KMS-11 (cell line): ENCODE results near the gene RIC8B.

Experiments used
- H2AFZ ChIP-seq: fragments of 200-600 bp; sonication (generic); 2 replicates; pipeline ENCODE4 v1.6.1; 2016; ENCODE audit warnings: antibody characterized with exemption, mixed run types, low read depth
- H3K27ac ChIP-seq: fragments of 200-600 bp; sonication (generic); 2 replicates; pipeline ENCODE4 v1.6.1; 2016; ENCODE audit warnings: mild to moderate bottlenecking, mixed run types
- H3K27me3 ChIP-seq: fragments of 200-600 bp; sonication (generic); 2 replicates; pipeline ENCODE4 v1.6.1; 2017; ENCODE audit warnings: mild to moderate bottlenecking, low read depth, mixed run types, moderate library complexity; ENCODE audit not compliant: insufficient read depth
- H3K36me3 ChIP-seq: fragments of 200-600 bp; sonication (generic); 2 replicates; pipeline ENCODE4 v1.6.1; 2017; ENCODE audit warnings: mild to moderate bottlenecking, mixed run types; ENCODE audit not compliant: insufficient read depth
- H3K4me1 ChIP-seq: fragments of 200-600 bp; sonication (generic); 2 replicates; pipeline ENCODE4 v1.6.1; 2016; ENCODE audit warnings: mild to moderate bottlenecking, low read depth, mixed run types; ENCODE audit not compliant: poor library complexity, severe bottlenecking
- H3K4me2 ChIP-seq: fragments of 200-600 bp; sonication (generic); 2 replicates; pipeline ENCODE4 v1.7.0; 2016; ENCODE audit warnings: mild to moderate bottlenecking, mixed run types
- H3K4me3 ChIP-seq: fragments of 200-600 bp; sonication (generic); IDR thresholded peaks from 2 replicates; pipeline ENCODE4 v1.6.1; 2017; ENCODE audit warnings: low read depth, low read length, mixed read lengths; ENCODE audit not compliant: insufficient read depth
- H3K79me2 ChIP-seq: fragments of 200-600 bp; sonication (generic); 2 replicates; pipeline ENCODE4 v1.6.1; 2016; ENCODE audit warnings: low read depth, mixed run types; ENCODE audit not compliant: insufficient read depth
- H3K9ac ChIP-seq: fragments of 200-600 bp; sonication (generic); 2 replicates; pipeline ENCODE4 v1.6.1; 2016; ENCODE audit warnings: mild to moderate bottlenecking, mixed run types
- H4K20me1 ChIP-seq: fragments of 200-600 bp; sonication (generic); 2 replicates; pipeline ENCODE4 v1.6.1; 2016; ENCODE audit warnings: mild to moderate bottlenecking, mixed run types; ENCODE audit not compliant: insufficient read depth
- TF ChIP-seq, protein P1 (sequence below): fragments of 200-600 bp; sonication (generic); conservative IDR thresholded peaks from 2 replicates; pipeline ENCODE4 v1.6.1; 2017; ENCODE audit warnings: low read depth, mild to moderate bottlenecking, antibody characterized with exemption, low read length, moderate library complexity, mixed read lengths

RIC8B gene

DNA sequence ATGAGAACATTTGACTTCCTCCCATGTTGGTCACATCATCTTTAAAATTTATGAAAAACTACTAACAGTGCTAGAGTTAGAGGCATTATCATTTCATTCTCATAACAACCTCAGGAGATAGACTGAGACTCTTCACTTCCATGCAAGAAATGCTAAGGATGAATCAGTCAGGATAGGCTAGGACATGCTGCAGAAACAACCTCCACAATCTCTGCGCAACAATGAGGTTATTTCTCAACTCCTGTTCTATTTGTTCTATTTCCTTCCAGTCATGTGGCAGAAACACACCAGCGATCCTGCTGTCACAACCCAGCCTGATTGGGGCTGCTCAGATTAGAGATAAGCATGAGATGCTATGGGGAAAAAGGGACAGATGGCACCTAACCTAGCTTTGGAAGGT, 132.2 kb downstream of the RIC8B start:
- H3K27me3 ChIP-seq, result no peaks in the 10 kb centered on the region
- no peaks in the 10 kb centered on the region for H3K36me3 ChIP-seq
- TF ChIP-seq, protein P1, sequence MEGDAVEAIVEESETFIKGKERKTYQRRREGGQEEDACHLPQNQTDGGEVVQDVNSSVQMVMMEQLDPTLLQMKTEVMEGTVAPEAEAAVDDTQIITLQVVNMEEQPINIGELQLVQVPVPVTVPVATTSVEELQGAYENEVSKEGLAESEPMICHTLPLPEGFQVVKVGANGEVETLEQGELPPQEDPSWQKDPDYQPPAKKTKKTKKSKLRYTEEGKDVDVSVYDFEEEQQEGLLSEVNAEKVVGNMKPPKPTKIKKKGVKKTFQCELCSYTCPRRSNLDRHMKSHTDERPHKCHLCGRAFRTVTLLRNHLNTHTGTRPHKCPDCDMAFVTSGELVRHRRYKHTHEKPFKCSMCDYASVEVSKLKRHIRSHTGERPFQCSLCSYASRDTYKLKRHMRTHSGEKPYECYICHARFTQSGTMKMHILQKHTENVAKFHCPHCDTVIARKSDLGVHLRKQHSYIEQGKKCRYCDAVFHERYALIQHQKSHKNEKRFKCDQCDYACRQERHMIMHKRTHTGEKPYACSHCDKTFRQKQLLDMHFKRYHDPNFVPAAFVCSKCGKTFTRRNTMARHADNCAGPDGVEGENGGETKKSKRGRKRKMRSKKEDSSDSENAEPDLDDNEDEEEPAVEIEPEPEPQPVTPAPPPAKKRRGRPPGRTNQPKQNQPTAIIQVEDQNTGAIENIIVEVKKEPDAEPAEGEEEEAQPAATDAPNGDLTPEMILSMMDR, result no peak
- H3K27ac ChIP-seq, result no peak overlapping the region
- H3K9ac ChIP-seq, result no peak overlapping the region
- H4K20me1 ChIP-seq, result no peaks in the 10 kb centered on the region
- no peak overlapping the region for H3K4me3 ChIP-seq
- no peak overlapping the region for H3K4me2 ChIP-seq
- H2AFZ ChIP-seq, result no peak overlapping the region
- H3K4me1 ChIP-seq, result no peaks in the 10 kb centered on the region
- no peaks in the 10 kb centered on the region for H3K79me2 ChIP-seq

- H3K4me2 ChIP-seq, result no peak overlapping the region
- H3K27ac ChIP-seq, result no peak overlapping the region
- no peaks in the 10 kb centered on the region for H3K27me3 ChIP-seq
- no peak overlapping the region for H3K4me3 ChIP-seq
- H3K79me2 ChIP-seq, result no peaks in the 10 kb centered on the region
- TF ChIP-seq, protein P1, result no peak
- H4K20me1 ChIP-seq, result no peaks in the 10 kb centered on the region
- no peaks in the 10 kb centered on the region for H3K36me3 ChIP-seq
- no peak overlapping the region for H3K9ac ChIP-seq
- H2AFZ ChIP-seq, result no peak overlapping the region
- H3K4me1 ChIP-seq, result no peaks in the 10 kb centered on the region
These were observed 132.9 kb downstream of the RIC8B start for GRCh38 chr12:106907411-106907810.

- Histone ChIP-seq H3K9ac (no peak overlapping the region), H3K4me3 (no peak overlapping the region), H2AFZ (no peak overlapping the region)
These were observed 133.4 kb downstream of the RIC8B start for GRCh38 chr12:106907846-106908245.

GRCh38 chr12:106908561-106908960, 134.1 kb downstream of the RIC8B start:
- Histone ChIP-seq H3K36me3 (no peaks in the 10 kb centered on the region), H3K4me1 (no peaks in the 10 kb centered on the region), H3K4me3 (no peak overlapping the region), H3K9ac (no peak overlapping the region), H3K27me3 (no peaks in the 10 kb centered on the region), H3K79me2 (no peaks in the 10 kb centered on the region), H3K4me2 (no peak overlapping the region), H4K20me1 (no peaks in the 10 kb centered on the region), H2AFZ (no peak overlapping the region), H3K27ac (no peak overlapping the region)
- TF ChIP-seq, protein P1, result no peak

More at GRCh38 chr12:106907846-106908245, 133.4 kb downstream of the RIC8B start:
- Histone ChIP-seq H4K20me1 (no peaks in the 10 kb centered on the region), H3K79me2 (no peaks in the 10 kb centered on the region), H3K4me2 (no peak overlapping the region), H3K4me1 (no peaks in the 10 kb centered on the region), H3K27ac (no peak overlapping the region), H3K27me3 (no peaks in the 10 kb centered on the region), H3K36me3 (no peaks in the 10 kb centered on the region)
- TF ChIP-seq, protein P1, result no peak
